Measurements from ENCODE around the gene BDKRB1. TPM values are rescaled to one million over a fixed set of nuclear protein-coding genes. Genes with fewer than 3 reads are reported as not detected.
A peak's percentile ranks its signal among the peaks of the same experiment; 100 is the strongest.

Gene BDKRB1
- total and polyA plus RNA-seq, 9 of the 15 experiments (the other 6 are each of a cell fraction or from before 2014, with no cell fraction given), result 0.06 to 0.23 (median 0.09) TPM; not detected in 1

DNA sequence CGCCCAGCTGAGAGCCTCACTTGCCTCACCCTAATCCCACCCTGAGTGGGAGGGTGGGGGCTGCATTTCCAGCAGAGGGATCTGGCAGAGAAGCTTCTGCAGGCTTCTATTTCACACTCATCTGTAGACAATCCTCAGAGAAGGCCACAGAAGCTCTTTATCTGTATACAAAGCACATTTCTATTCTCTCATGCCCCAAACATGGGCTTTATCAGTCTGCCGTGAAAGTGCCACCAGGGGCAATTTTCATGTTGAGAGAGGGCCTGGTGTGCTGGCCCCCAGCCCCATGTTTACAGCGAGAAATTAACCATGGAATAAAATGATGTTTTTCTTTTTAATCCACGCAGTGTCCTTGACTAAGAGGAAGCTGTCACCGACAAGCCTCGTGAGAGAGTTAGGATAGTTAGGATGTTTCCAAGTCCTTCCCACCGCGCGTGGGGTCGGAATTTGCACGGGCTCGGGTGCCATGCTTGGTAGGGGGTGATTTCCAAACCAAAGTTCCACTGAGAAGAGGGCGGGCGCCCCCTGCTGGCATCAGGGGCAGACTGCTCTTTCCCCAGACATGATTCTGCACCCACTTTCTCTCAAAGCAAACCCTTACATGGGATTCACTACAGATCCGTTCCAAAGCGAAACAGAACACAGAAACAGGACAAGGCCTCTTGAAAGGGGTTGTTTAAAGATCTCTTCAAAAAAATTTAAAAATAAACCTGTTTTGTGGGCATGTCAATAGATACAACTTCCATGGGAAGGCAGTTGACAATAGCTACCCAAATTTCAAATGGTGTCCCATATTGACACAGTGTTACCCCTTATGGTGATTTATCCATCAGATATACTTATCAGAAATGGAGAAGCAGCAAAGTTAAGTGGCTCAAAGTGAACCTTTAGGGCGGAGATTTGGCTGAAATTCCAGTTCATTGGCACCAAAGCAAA, 19.4 kb downstream of the BDKRB1 start:
- DNase-seq (ENCODE audit: extremely low read depth in 1 of 4, low spot score in 3 of 4) (peak; percentile 64 to 71 (median 69)), ATAC-seq (peak; percentile 83)
- WGBS (ENCODE audit: insufficient coverage, low coverage, missing lambda C conversion rate), result 2% methylated on average over 9 of the region's 17 CpGs
- no peak for TF ChIP-seq NUFIP1 (IDR thresholded peaks at IDR 0.05; ENCODE audit: partially characterized antibody)
- TF ChIP-seq, protein P1, sequence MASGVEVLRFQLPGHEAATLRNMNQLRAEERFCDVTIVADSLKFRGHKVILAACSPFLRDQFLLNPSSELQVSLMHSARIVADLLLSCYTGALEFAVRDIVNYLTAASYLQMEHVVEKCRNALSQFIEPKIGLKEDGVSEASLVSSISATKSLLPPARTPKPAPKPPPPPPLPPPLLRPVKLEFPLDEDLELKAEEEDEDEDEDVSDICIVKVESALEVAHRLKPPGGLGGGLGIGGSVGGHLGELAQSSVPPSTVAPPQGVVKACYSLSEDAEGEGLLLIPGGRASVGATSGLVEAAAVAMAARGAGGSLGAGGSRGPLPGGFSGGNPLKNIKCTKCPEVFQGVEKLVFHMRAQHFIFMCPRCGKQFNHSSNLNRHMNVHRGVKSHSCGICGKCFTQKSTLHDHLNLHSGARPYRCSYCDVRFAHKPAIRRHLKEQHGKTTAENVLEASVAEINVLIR (CRISPR knock-in tag; IDR thresholded peaks at IDR 0.05), result no peak
- TF ChIP-seq NFE2L1 (tag; IDR thresholded peaks at IDR 0.05; ENCODE audit: borderline replicate concordance, low read depth), result no peak
- TF ChIP-seq RAD21 (CRISPR knock-in tag; conservative IDR thresholded peaks at IDR 0.05 in 1 of 2, IDR thresholded peaks at IDR 0.05 in 1 of 2), result peak; percentile 75 to 79
- TF ChIP-seq SMC3 (conservative IDR thresholded peaks at IDR 0.05; ENCODE audit: insufficient read depth, low read depth, low read length), result peak; percentile 71
- TF ChIP-seq, protein P2, sequence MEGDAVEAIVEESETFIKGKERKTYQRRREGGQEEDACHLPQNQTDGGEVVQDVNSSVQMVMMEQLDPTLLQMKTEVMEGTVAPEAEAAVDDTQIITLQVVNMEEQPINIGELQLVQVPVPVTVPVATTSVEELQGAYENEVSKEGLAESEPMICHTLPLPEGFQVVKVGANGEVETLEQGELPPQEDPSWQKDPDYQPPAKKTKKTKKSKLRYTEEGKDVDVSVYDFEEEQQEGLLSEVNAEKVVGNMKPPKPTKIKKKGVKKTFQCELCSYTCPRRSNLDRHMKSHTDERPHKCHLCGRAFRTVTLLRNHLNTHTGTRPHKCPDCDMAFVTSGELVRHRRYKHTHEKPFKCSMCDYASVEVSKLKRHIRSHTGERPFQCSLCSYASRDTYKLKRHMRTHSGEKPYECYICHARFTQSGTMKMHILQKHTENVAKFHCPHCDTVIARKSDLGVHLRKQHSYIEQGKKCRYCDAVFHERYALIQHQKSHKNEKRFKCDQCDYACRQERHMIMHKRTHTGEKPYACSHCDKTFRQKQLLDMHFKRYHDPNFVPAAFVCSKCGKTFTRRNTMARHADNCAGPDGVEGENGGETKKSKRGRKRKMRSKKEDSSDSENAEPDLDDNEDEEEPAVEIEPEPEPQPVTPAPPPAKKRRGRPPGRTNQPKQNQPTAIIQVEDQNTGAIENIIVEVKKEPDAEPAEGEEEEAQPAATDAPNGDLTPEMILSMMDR (IDR thresholded peaks at IDR 0.05 in 2 of 3, conservative IDR thresholded peaks at IDR 0.05 in 1 of 3; ENCODE audit: insufficient read depth in 2 of 3, low read depth in 1 of 3, low read length in 3 of 3), result peak; percentile 78 to 87 (median 81)
- TF ChIP-seq, protein P3, sequence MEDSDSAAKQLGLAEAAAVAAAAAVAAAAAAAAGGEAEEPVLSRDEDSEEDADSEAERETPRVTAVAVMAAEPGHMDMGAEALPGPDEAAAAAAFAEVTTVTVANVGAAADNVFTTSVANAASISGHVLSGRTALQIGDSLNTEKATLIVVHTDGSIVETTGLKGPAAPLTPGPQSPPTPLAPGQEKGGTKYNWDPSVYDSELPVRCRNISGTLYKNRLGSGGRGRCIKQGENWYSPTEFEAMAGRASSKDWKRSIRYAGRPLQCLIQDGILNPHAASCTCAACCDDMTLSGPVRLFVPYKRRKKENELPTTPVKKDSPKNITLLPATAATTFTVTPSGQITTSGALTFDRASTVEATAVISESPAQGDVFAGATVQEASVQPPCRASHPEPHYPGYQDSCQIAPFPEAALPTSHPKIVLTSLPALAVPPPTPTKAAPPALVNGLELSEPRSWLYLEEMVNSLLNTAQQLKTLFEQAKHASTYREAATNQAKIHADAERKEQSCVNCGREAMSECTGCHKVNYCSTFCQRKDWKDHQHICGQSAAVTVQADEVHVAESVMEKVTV (CRISPR knock-in tag; IDR thresholded peaks at IDR 0.05), result peak; percentile 24; the same call in 1 of the 2 replicates
- TF ChIP-seq SRSF7 (optimal IDR thresholded peaks at IDR 0.05; ENCODE audit: low read depth, low read length), result no peak
- TF ChIP-seq, protein P4, sequence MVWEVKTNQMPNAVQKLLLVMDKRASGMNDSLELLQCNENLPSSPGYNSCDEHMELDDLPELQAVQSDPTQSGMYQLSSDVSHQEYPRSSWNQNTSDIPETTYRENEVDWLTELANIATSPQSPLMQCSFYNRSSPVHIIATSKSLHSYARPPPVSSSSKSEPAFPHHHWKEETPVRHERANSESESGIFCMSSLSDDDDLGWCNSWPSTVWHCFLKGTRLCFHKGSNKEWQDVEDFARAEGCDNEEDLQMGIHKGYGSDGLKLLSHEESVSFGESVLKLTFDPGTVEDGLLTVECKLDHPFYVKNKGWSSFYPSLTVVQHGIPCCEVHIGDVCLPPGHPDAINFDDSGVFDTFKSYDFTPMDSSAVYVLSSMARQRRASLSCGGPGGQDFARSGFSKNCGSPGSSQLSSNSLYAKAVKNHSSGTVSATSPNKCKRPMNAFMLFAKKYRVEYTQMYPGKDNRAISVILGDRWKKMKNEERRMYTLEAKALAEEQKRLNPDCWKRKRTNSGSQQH (CRISPR knock-in tag; IDR thresholded peaks at IDR 0.05), result no peak
- TF ChIP-seq NEUROD1 (IDR thresholded peaks at IDR 0.05; ENCODE audit: borderline replicate concordance, low read depth, low read length, partially characterized antibody), result no peak
- no peak for TF ChIP-seq DPF2 (IDR thresholded peaks at IDR 0.05)
- TF ChIP-seq GABPB1 (CRISPR knock-in tag; IDR thresholded peaks at IDR 0.05), result no peak
- no peak for TF ChIP-seq RBM34 (IDR thresholded peaks at IDR 0.05; ENCODE audit: borderline replicate concordance, insufficient read depth, low read length)
- no peak for TF ChIP-seq BMI1 (IDR thresholded peaks at IDR 0.05; ENCODE audit: low read length)

More for the DNA sequence above, 19.4 kb downstream of the BDKRB1 start:
- intact Hi-C loops (cut with micrococcal nuclease) (loop anchor here (1.0 to 10.0 kb wide), 4 partner anchors 149 to 711 kb away; no protein-coding TSS in a partner anchor), in situ Hi-C loops (cut with MboI) (loop anchor here (5.0 kb wide), 1 partner anchor 178 kb away; no protein-coding TSS in a partner anchor)
- H4K20me1 ChIP-seq (replicated peaks; ENCODE audit: control insufficient read depth, insufficient read depth, low read length), result no peaks in the 10 kb centered on the region
- no peaks in the 10 kb centered on the region for H3K9me1 ChIP-seq (ENCODE audit: control insufficient read depth, insufficient read depth, low read length)
- no peaks in the 10 kb centered on the region for H3K36me3 ChIP-seq (ENCODE audit: control insufficient read depth, insufficient read depth, low read length)
- H3K4me3 ChIP-seq, result no peak overlapping the region
- no peak overlapping the region for H3K27ac ChIP-seq (ENCODE audit: extremely low read depth, low read depth, low read length)
- H3K79me2 ChIP-seq (ENCODE audit: control insufficient read depth, insufficient read depth, low read length), result no peaks in the 10 kb centered on the region
- no peaks in the 10 kb centered on the region for H3K4me1 ChIP-seq (replicated peaks in 1 of 2; ENCODE audit: control insufficient read depth in 2 of 2, insufficient read depth in 2 of 2, low read length in 2 of 2)
- H3K9me3 ChIP-seq (replicated peaks; ENCODE audit: control insufficient read depth, insufficient read depth, low read depth, low read length), result no peaks in the 10 kb centered on the region; the same call in none of the 2 replicates
- H3K9ac ChIP-seq (ENCODE audit: insufficient read depth in 1 of 2, low read depth in 2 of 2, low read length in 2 of 2), result no peak overlapping the region
- H2AFZ ChIP-seq (ENCODE audit: low read depth, low read length), result no peak overlapping the region
- no TSS peak for BruUV-seq (replicated peaks)
- POLR2A ChIA-PET, result no interaction called here
- FAIRE-seq, result no peak
- CTCF ChIA-PET (ENCODE audit: low intra/inter-chr PET ratio), result interaction anchor here (1.2 to 1.4 kb wide), 2 partner anchors 175 to 177 kb away, joined by 4 to 17 read pairs; no protein-coding TSS in a partner anchor
- H3K4me2 ChIP-seq (ENCODE audit: insufficient read depth, low read length), result no peak overlapping the region
- H3K27me3 ChIP-seq (ENCODE audit: control insufficient read depth in 2 of 2, insufficient read depth in 2 of 2, low read length in 2 of 2), result no peaks in the 10 kb centered on the region
